Melanocyte of skin (primary cell): ENCODE measurements around the gene MARCOL. TPM values are rescaled to one million over a fixed set of nuclear protein-coding genes. Genes with fewer than 3 reads are reported as not detected.

Experiments
- small RNA-seq, 2 donors: library from RNA; depleted of rRNA; stranded (forward); fragments of <200 nt; gene quantifications; one replicate each; pipeline ENCODE3, GENCODE V24; 2012
- total RNA-seq, 2 donors: library from RNA; depleted of rRNA; stranded (reverse); fragments of >200 nt; gene quantifications; 2 replicates each; pipeline ENCODE4 v1.2.3, GENCODE V29; 2012

Gene MARCOL
- total RNA-seq: not detected

GRCh38 chr5:148238418-148238794, at the start of gene MARCOL:
TSS of gene MARCOL (plus strand) at chr5:148238525. CDS start at chr5:148238598, 73 bp downstream.

GRCh38 chr5:148202531-148203203, 35.7 kb upstream of the MARCOL start, which contains the start of gene SPINK6:
TSS of gene SPINK6 (plus strand) at chr5:148203042. CDS start at chr5:148203097, 55 bp downstream.

GRCh38 chr5:148268566-148268965, 30.2 kb downstream of the MARCOL start, which contains the start of gene SPINK13:
TSS of gene SPINK13 (plus strand) at chr5:148268794. CDS start at chr5:148270073, 1,279 bp downstream.

Small RNA genes within 50 kb of the gene (small RNA-seq; reads per million reads assigned to genes)
- gene HMGN1P16: 0 reads per million in 2 donors

Other genes with a start within 250 kb of the MARCOL start
- gene SPINK5, start 174.5 kb upstream of the MARCOL start, total RNA-seq: not detected
- gene SPINK14, start 70.0 kb upstream of the MARCOL start, total RNA-seq: not detected
- not detected for gene SPINK6, start 35.5 kb upstream of the MARCOL start, total RNA-seq
- not detected for gene SPINK13, start 30.3 kb downstream of the MARCOL start, total RNA-seq
- gene SPINK7, start 73.9 kb downstream of the MARCOL start, total RNA-seq: not detected
- gene SPINK9, start 97.0 kb downstream of the MARCOL start, total RNA-seq: not detected
- gene FBXO38, start 145.4 kb downstream of the MARCOL start, total RNA-seq: 10 to 100 TPM; 61.3 to 69.5 TPM